ENCODE results near the gene ACOX2.
"Not testable (repeated sequence)": the region's sequence is repeated elsewhere in the genome, so short reads cannot be mapped to it uniquely, and the experiment has no call there.

The ACOX2 gene

DNA sequence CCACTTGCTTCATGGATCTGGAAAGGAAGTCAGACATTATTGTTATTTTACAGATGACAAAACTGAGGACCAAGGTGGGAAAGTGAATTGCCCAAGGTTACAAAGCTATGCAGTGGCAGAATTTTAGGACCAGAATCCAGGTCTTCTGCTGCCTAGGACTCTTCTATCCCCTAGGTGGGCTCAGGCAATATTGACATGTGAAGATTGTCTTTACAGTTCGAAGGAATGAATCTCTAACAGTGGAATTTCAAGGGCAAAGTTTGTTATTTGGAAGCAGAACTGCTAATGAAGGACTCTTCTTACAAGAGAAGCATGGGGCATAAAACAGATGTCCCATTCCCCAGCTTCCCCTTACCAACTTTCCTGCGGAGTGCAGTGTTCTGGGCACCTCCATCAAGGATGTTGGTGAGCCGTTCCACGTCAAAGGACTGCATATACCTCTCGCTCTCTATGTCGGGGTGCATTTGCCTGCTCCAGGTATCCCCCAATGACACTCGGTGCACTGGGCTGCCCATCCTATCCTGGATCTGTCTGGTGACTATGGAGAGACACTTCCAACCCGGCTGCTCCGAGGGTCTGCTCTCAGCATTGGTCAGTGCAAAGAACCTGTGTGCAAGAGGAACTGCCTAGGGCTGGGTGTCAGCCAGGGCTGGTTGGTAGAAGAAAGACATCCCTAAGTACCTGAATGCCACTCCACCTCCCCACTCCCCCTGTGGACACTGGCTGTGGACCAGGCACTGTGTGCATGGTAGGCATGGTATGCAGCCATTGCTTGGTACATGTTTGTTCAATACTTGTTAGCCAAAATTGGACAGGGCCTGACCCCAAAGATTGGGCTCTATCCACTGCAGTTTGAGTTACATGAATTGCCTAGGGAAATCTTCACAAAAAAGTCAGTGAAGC lies 2.1 kb downstream of the ACOX2 start:
- DNase-seq = no peak

- peak; percentile 82 for DNase-seq
Measured at GRCh38 chr3:58532794-58533220, 4.2 kb downstream of the ACOX2 start.

- DNase-seq = no peak
Measured at GRCh38 chr3:58531956-58532355, 5.0 kb downstream of the ACOX2 start.

DNA sequence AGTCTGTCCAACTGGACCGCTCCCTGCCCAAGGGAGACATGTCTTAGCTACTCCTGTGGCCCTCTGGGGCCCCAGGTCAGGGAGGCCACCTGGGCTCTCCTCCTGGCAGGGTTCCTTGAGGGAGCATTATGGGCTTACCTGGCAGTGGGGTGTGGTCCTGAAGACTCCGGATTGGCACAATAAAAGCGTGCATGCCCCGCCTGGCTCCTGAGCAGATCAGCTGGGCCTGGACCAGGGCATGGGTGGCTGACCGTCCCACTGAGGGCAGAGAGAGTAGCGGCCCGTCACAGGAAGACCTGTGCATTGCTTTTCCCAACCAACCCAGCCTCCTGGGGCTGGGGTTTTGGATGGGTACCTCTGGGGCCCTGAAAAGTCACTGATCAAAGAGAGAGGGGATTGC lies 5.4 kb downstream of the ACOX2 start:
- no peak for DNase-seq

- no peak for DNase-seq
Measured at GRCh38 chr3:58530354-58530865, 6.6 kb downstream of the ACOX2 start.

DNA sequence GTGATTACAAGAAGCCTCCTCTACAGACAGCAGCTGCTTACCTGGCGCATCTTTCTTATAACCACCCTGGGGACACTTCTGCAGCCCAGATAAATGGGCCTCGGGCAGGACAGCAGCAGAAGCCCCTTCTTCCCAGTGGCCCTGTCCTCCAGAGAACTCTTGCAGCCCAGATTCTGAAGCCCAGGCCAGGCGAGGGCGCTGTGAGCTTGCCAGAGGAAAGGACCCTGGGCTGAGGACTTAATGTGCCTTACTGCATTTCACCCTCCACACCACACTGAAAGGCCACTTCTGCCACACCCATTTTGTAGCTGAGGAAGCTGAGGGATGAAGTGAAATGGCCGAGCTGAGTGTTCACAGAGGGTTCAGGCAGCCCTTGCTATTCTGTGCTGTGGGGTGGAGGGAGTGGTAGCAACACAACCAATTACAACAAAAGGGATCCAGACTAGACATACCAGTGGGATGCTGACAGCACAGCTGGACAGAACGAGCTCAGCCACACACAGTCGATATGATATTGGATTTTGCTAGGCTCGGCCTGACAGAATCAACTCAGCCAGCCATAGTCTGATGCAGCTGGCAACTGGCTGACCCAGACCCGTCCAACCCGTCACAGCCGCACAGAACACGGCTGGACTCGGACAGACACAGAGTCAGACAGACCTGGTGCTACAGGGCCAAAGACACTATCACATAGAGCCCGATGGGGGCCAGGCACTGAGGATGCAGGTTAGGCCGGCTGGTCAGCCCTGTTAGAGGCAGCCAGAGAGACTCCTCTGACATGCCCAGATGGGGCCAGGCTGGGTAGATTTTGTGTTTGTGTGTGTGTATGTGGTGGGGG lies 7.3 kb downstream of the ACOX2 start:
- DNase-seq = no peak

- DNase-seq = no peak
Measured at GRCh38 chr3:58528629-58529028, 8.4 kb downstream of the ACOX2 start.

- DNase-seq = not testable (repeated sequence)
Measured at GRCh38 chr3:58527440-58527839, 9.6 kb downstream of the ACOX2 start.

DNA sequence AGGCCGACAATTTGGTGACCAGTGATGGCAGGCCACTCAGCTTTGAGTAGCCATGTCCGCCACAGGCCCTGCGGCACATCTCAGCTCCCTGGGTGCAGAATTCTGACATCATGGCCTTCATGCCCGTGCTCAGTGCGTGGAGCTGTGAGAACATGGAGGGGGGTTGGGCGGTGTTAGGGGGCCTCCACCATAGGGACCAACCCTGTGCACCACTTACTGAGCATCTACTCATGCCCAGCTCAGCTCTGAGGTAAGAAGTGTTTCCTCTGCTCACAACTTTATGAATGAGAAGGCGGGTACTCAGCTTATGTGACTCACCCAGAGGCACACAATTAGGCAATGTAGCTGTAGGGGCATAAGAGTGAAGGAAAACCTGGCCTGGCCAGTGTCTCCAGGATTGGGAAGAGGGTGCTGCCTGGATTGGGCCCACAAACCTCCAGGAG lies 10.5 kb downstream of the ACOX2 start:
- no peak for DNase-seq

DNA sequence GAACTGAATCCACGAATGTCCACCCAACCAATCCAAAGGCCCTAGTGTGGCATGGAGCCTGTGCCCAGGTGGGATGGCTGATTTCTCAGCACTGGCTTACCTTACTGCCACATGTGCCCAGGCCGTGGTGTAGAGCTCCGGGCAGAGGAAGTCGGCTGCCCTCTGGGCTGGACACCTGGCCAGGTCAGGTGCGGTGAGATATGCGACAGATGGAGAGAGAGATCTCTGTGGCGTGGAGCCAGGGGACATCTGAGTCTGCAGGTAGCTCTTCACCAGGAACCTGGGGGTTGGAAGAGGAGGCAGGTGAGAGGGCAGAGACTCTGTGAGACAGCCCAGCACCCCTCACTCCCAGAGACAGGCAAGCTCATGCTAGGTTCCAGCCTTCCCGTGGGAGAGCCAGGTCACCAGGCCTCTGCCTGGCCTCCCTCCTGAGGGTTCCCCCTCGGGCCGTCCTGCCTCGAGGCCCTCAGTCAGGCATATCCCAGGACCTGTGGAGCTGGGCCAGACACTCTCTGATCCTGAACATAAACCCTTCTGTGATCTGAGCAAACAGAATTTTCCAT lies 12.6 kb downstream of the ACOX2 start:
- DNase-seq = no peak

DNA sequence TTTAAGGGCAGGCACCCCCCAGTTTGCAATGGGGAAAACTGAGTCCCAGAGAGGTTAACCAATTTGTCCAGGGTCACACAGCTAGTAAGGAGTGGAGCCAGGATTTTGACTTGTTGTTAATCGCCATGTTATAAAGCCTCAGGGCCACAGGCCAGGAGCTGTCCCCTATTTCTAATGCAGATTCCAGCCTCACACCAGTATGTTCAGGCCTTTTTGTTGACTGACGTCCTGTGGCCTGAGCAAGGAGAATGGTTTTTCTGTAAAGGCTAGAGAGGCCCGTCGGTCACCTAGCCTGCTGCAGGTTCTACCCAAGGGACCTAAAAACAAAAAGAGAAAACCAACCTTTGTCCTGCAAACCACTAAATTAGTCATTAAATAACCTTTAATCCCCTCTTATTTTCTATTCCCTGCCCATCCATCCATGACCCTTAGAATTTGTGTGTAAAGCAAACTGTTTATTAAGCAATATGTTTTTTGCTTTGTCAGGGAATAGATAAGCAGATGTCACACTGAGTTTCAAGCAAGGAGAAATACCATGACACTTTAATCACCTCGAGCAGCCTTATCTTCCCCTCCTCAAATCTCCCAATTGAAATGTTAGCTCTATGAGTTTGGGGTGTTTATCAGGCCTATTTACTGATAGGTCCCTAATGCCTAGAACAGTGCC lies 14.1 kb downstream of the ACOX2 start:
- DNase-seq = no peak

DNA sequence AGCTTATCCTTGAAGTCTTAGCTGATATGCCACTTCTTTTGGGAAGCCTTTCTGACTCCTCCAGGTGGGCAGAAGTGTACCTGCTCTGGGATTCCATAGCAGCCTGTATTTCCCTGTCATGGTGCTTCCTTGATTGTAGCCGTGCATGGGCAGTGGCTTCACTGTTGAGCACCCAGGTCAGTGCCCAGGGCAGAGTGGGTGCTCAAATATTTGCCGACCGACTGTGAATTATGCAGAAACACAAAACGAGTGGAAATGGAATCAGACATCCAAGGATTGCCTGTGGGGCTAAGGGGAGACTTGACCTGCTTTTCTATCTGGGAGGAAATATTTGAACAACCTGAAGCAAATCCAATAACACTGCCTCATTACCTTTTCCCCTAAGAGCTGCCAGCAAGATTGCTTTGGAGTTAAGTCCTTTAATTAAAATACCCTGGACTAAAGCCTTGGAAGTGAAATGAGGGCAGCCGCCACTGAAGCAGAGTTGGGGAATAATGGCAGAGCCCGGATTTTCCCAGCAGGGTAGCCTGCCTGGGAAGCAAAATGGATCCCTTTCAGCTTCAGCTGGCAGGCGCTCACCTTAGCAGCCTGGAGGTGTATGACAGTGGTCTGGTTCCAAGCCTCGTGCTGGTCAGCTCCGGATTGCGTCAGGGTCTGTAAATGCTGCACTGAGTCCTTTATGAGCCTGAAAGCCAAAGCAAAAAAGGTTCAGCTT lies 14.9 kb downstream of the ACOX2 start:
- DNase-seq = no peak

GRCh38 chr3:58521336-58521670 lies 15.7 kb downstream of the ACOX2 start:
- no peak for DNase-seq

- no peak for DNase-seq
Measured at GRCh38 chr3:58520403-58521335, 16.3 kb downstream of the ACOX2 start.

- no peak for DNase-seq
Measured at GRCh38 chr3:58519668-58520402, 17.2 kb downstream of the ACOX2 start.

GRCh38 chr3:58518291-58518789 lies 18.6 kb downstream of the ACOX2 start:
- no peak for DNase-seq

GRCh38 chr3:58514405-58514804 lies 22.6 kb downstream of the ACOX2 start:
- DNase-seq = no peak

GRCh38 chr3:58508437-58508836 lies 28.6 kb downstream of the ACOX2 start:
- no peak for DNase-seq

- no peak for DNase-seq
Measured at GRCh38 chr3:58507356-58508078, 29.5 kb downstream of the ACOX2 start.

All from activated naive CD4-positive, alpha-beta T cell treated with anti-CD3 and anti-CD28 coated beads, Interleukin-2, amount 50 U/mL, for 16 hours (primary cell).